HEK293 (cell line): ENCODE data around the gene DDIT3.

Experiments
- CTCF ChIA-PET: fragments of 350-600 bp; formaldehyde crosslinking; extraction: SDS; loops from one replicate; lab custom pipeline; 2021; ENCODE audit warnings: antibody characterized with exemption; lab: Yijun Ruan, JAX
- POLR2A ChIA-PET: fragments of 300-600 bp; formaldehyde crosslinking; extraction: SDS; loops from one replicate; lab custom pipeline; 2020; ENCODE audit warnings: antibody characterized with exemption, inconsistent platforms; lab: Yijun Ruan, JAX
- H3K27ac ChIP-seq: fragments of 200-500 bp; sonication (Bioruptor generic); 2 replicates; pipeline ENCODE4 v1.5.1; 2014; ENCODE audit warnings: low read depth, low read length, control low read depth, inconsistent platforms; ENCODE audit errors: extremely low read depth
- H3K36me3 ChIP-seq, 2 experiments: fragments of 200-500 bp in 1 of 2; sonication (Bioruptor generic) in 1 of 2; 1 replicate in 1 of 2; 2 replicates in 1 of 2; pipeline ENCODE4 v1.5.1; 2014 to 2017; ENCODE audit warnings: inconsistent platforms in 2 of 2, low read length in 2 of 2; ENCODE audit not compliant: control insufficient read depth in 2 of 2, insufficient read depth in 1 of 2
- H3K4me1 ChIP-seq: fragments of 200-500 bp; sonication (Bioruptor generic); 2 replicates; pipeline ENCODE4 v1.5.1; 2014; ENCODE audit warnings: mild to moderate bottlenecking, low read length, inconsistent platforms; ENCODE audit not compliant: control insufficient read depth, insufficient read depth
- H3K4me3 ChIP-seq: 2 replicates; pipeline ENCODE4 v1.5.1; 2011; ENCODE audit warnings: low read depth, mild to moderate bottlenecking, control low read depth, low read length, moderate library complexity
- H3K9me3 ChIP-seq: fragments of 200-500 bp; sonication (Bioruptor generic); 2 replicates; pipeline ENCODE4 v1.5.1; 2014; ENCODE audit warnings: low read depth, low read length, inconsistent platforms; ENCODE audit not compliant: control insufficient read depth, insufficient read depth
- GFI1B ChIP-seq: fragments of 450-650 bp; formaldehyde crosslinking; IDR thresholded peaks from 2 replicates; pipeline ENCODE4 v1.5.1; 2016; ENCODE audit warnings: missing biosample characterization, missing genetic modification characterization
- KLF17 ChIP-seq: fragments of 450-650 bp; formaldehyde crosslinking; IDR thresholded peaks from 2 replicates; pipeline ENCODE4 v1.5.1; 2016; ENCODE audit warnings: missing biosample characterization, missing genetic modification characterization
- KLF7 ChIP-seq: fragments of 450-650 bp; formaldehyde crosslinking; IDR thresholded peaks from 2 replicates; pipeline ENCODE4 v1.5.1; 2016; ENCODE audit warnings: missing biosample characterization, missing genetic modification characterization, borderline replicate concordance
- PATZ1 ChIP-seq: fragments of 450-650 bp; formaldehyde crosslinking; IDR thresholded peaks from 2 replicates; pipeline ENCODE4 v1.5.1; 2016; ENCODE audit warnings: missing biosample characterization, missing genetic modification characterization
- PRDM1 ChIP-seq: fragments of 450-650 bp; formaldehyde crosslinking; IDR thresholded peaks from 2 replicates; pipeline ENCODE4; 2016; ENCODE audit warnings: missing biosample characterization, missing genetic modification characterization
- TRIM28 ChIP-seq: IDR thresholded peaks from 2 replicates; pipeline ENCODE4 v1.6.1; 2011; ENCODE audit warnings: low read length, control low read depth, borderline replicate concordance
- ZBTB20 ChIP-seq: fragments of 450-650 bp; formaldehyde crosslinking; IDR thresholded peaks from 2 replicates; pipeline ENCODE4 v1.5.1; 2016; ENCODE audit warnings: missing biosample characterization, missing genetic modification characterization
- ZBTB48 ChIP-seq: fragments of 450-650 bp; formaldehyde crosslinking; IDR thresholded peaks from 2 replicates; pipeline ENCODE4 v1.5.1; 2016; ENCODE audit warnings: missing biosample characterization, missing genetic modification characterization
- ZFP3 ChIP-seq: fragments of 450-650 bp; formaldehyde crosslinking; IDR thresholded peaks from 2 replicates; pipeline ENCODE4 v1.5.1; 2016; ENCODE audit warnings: low read depth, missing biosample characterization, missing genetic modification characterization
- ZNF211 ChIP-seq: fragments of 450-650 bp; formaldehyde crosslinking; IDR thresholded peaks from 2 replicates; pipeline ENCODE4 v1.5.1; 2016; ENCODE audit warnings: low read depth, missing biosample characterization, missing genetic modification characterization
- ZNF350 ChIP-seq: fragments of 450-650 bp; formaldehyde crosslinking; IDR thresholded peaks from 2 replicates; pipeline ENCODE4 v1.5.0; 2017; ENCODE audit warnings: missing biosample characterization, mild to moderate bottlenecking, missing genetic modification characterization
- ZNF623 ChIP-seq: fragments of 450-650 bp; formaldehyde crosslinking; IDR thresholded peaks from 2 replicates; pipeline ENCODE4 v1.5.1; 2016; ENCODE audit warnings: missing biosample characterization, missing genetic modification characterization
- ZNF624 ChIP-seq: fragments of 450-650 bp; formaldehyde crosslinking; IDR thresholded peaks from 2 replicates; pipeline ENCODE4 v1.5.1; 2017; ENCODE audit warnings: missing biosample characterization, missing genetic modification characterization
- ZNF626 ChIP-seq: fragments of 450-650 bp; sonication (Bioruptor Pico); formaldehyde crosslinking; IDR thresholded peaks from 2 replicates; pipeline ENCODE4 v1.5.1; 2018; ENCODE audit warnings: missing biosample characterization, missing genetic modification characterization, inconsistent platforms
- ZNF660 ChIP-seq: fragments of 450-650 bp; IDR thresholded peaks from 2 replicates; pipeline ENCODE4 v1.5.1; 2018; ENCODE audit warnings: missing biosample characterization, mild to moderate bottlenecking, missing genetic modification characterization
- ZNF692 ChIP-seq: fragments of 450-650 bp; formaldehyde crosslinking; IDR thresholded peaks from 2 replicates; pipeline ENCODE4 v1.5.1; 2016; ENCODE audit warnings: missing biosample characterization, missing genetic modification characterization
- ZNF76 ChIP-seq: fragments of 450-650 bp; formaldehyde crosslinking; IDR thresholded peaks from 2 replicates; pipeline ENCODE4; 2016; ENCODE audit warnings: low read depth, missing biosample characterization, missing genetic modification characterization, borderline replicate concordance
- ZNF776 ChIP-seq: fragments of 450-650 bp; formaldehyde crosslinking; IDR thresholded peaks from 2 replicates; pipeline ENCODE4 v1.5.0; 2017; ENCODE audit warnings: missing biosample characterization, missing genetic modification characterization, borderline replicate concordance

DDIT3 gene

GRCh38 chr12:57547288-57548012, 27.1 kb upstream of the DDIT3 start:
- Histone ChIP-seq H3K9me3 (no peaks in the 10 kb centered on the region), H3K36me3 (peaks cover 4 to 30% of the 10 kb centered on the region in 2 experiments; a peak in 2 of 3 replicates), H3K4me1 (peaks cover 5% of the 10 kb centered on the region), H3K27ac (no peak overlapping the region), H3K4me3 (peak overlapping the region; percentile 95)
- ChIA-PET CTCF (interaction anchor here (0.6 to 1.9 kb wide), 4 partner anchors 36 to 1448 kb away, joined by 3 to 5 read pairs (median 4); no protein-coding TSS in a partner anchor), POLR2A (interaction anchor here (0.7 to 2.6 kb wide), 7 partner anchors 9 to 394 kb away, joined by 3 to 16 read pairs (median 6); partner anchors contain the start of genes ATP23, DDIT3 and MBD6)
- TF ChIP-seq PATZ1 (tag by site-specific recombination) (no peak), ZNF776 (tag by site-specific recombination) (no peak), KLF7 (tag by site-specific recombination) (no peak), ZBTB20 (tag by site-specific recombination) (peak; percentile 76; the same call in 1 of the 2 replicates), PRDM1 (tag by site-specific recombination) (peak; percentile 43; the same call in 1 of the 2 replicates), ZNF623 (tag by site-specific recombination) (no peak), ZNF624 (tag by site-specific recombination) (no peak), TRIM28 (no peak), ZNF211 (tag by site-specific recombination) (no peak), GFI1B (tag by site-specific recombination) (no peak), ZNF626 (tag by site-specific recombination) (no peak), ZNF350 (tag by site-specific recombination) (no peak), ZNF76 (tag by site-specific recombination) (peak; percentile 93), ZFP3 (no peak), KLF17 (tag by site-specific recombination) (no peak), ZNF660 (tag by site-specific recombination) (0 out of 2 replicates have a peak, but pooled peaks have one; percentile 8), ZBTB48 (tag by site-specific recombination) (0 out of 2 replicates have a peak, but pooled peaks have one; percentile 1), ZNF692 (tag by site-specific recombination) (0 out of 2 replicates have a peak, but pooled peaks have one; percentile 7)
